Epithelial cell of proximal tubule (primary cell): ENCODE results near the gene SLC6A19. TPM values are rescaled to one million over a fixed set of nuclear protein-coding genes. Genes with fewer than 3 reads are reported as not detected.

ENCODE experiments used
- DNase-seq: peaks from one replicate; pipeline ENCODE4 v3.0.0-alpha.2; 2011; ENCODE audit warnings: low read depth
- H3K4me3 ChIP-seq: 2 replicates; pipeline ENCODE4 v1.5.1; 2011; ENCODE audit warnings: low read depth, mild to moderate bottlenecking, low read length
- total RNA-seq: library from RNA; depleted of rRNA; stranded (reverse); fragments of >200 nt; gene quantifications from 2 replicates; pipeline ENCODE4 v1.2.3, GENCODE V29; 2015
- TF ChIP-seq, protein P1 (sequence below): conservative IDR thresholded peaks from 2 replicates; pipeline ENCODE4 v1.5.1; 2012; ENCODE audit warnings: low read depth, mild to moderate bottlenecking, low read length

Gene SLC6A19
- total RNA-seq, 1 donor from 2014 or later = not detected

DNA sequence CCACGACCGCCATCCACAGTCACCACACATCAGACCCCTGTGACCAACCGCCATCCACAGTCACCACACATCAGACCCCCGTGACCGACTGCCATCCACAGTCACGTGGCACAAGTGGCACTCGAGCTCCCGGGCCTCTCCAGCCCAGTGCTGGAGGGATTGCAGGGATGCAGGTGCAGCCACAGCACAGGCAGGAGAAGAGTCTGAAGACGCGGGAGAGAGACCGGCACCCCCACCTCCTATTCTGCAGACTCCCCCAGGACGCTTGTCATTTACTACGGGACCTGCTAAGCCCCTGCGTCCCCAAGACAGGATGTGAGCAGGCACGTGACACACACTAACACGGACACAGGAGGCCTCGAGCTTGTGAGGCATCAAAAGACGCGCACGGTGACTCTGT, 72.3 kb downstream of the SLC6A19 start:
- no peak for DNase-seq
- no peak overlapping the region for H3K4me3 ChIP-seq
- TF ChIP-seq, protein P1, sequence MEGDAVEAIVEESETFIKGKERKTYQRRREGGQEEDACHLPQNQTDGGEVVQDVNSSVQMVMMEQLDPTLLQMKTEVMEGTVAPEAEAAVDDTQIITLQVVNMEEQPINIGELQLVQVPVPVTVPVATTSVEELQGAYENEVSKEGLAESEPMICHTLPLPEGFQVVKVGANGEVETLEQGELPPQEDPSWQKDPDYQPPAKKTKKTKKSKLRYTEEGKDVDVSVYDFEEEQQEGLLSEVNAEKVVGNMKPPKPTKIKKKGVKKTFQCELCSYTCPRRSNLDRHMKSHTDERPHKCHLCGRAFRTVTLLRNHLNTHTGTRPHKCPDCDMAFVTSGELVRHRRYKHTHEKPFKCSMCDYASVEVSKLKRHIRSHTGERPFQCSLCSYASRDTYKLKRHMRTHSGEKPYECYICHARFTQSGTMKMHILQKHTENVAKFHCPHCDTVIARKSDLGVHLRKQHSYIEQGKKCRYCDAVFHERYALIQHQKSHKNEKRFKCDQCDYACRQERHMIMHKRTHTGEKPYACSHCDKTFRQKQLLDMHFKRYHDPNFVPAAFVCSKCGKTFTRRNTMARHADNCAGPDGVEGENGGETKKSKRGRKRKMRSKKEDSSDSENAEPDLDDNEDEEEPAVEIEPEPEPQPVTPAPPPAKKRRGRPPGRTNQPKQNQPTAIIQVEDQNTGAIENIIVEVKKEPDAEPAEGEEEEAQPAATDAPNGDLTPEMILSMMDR = no peak

DNA sequence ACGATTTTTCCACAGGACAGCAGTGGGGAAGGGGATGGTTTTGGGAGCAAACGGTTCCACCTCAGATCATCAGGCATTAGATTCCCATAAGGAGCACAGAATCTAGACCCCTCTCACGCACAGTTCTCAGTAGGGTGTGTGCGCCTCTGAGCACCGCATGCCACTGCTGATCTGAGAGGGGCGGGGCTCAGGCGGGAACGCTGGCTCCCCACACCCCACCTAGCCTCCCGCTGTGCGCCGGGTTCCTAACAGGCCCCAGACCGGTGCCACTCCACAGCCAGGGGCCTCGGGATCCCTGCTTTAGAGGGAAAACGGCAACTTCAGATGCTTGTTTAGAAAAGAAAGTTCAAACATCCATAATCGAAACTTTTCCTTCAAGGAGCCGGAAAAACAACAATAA, 73.1 kb downstream of the SLC6A19 start:
- DNase-seq = no peak
- no peak overlapping the region for H3K4me3 ChIP-seq
- TF ChIP-seq, protein P1 = no peak

Other genes with a start within 250 kb of the SLC6A19 start
- not detected in 2 replicates for gene NKD2, start 192.8 kb upstream of the SLC6A19 start, total RNA-seq
- gene SLC12A7, start 89.5 kb upstream of the SLC6A19 start, total RNA-seq = 15.2 and 32.8 TPM in 2 replicates
- not detected in 2 replicates for gene SLC6A18, start 23.8 kb downstream of the SLC6A19 start, total RNA-seq
- 0.07 TPM in 1 of 2 replicates, not detected in the other for gene TERT, start 93.5 kb downstream of the SLC6A19 start, total RNA-seq
- gene CLPTM1L, start 143.5 kb downstream of the SLC6A19 start, total RNA-seq = 112 and 197 TPM in 2 replicates
- not detected in 2 replicates for gene SLC6A3, start 243.8 kb downstream of the SLC6A19 start, total RNA-seq